ENCODE data around the gene SH3D19.
A peak's percentile ranks its signal among the peaks of the same experiment; 100 is the strongest.
"Not testable (repeated sequence)": the region's sequence is repeated elsewhere in the genome, so short reads cannot be mapped to it uniquely, and the experiment has no call there.

Gene SH3D19

GRCh38 chr4:151239608-151240007 is 85.8 kb downstream of the SH3D19 start:
- in situ Hi-C loops (cut with HindIII; ENCODE audit: low pct_ligation_motif_present, low sequenced_read_pairs), result no loop called here
- H3K27ac ChIP-seq, result no peak overlapping the region
- no peaks in the 10 kb centered on the region for H3K27me3 ChIP-seq (replicated peaks)
- no peak for DNase-seq
- H3K36me3 ChIP-seq (replicated peaks), result no peaks in the 10 kb centered on the region
- TF ChIP-seq CTCF (IDR thresholded peaks at IDR 0.05; ENCODE audit: low read depth, low read length, missing control alignments), result no peak
- no peak overlapping the region for H3K4me3 ChIP-seq (ENCODE audit: low read depth, low read length)

DNA sequence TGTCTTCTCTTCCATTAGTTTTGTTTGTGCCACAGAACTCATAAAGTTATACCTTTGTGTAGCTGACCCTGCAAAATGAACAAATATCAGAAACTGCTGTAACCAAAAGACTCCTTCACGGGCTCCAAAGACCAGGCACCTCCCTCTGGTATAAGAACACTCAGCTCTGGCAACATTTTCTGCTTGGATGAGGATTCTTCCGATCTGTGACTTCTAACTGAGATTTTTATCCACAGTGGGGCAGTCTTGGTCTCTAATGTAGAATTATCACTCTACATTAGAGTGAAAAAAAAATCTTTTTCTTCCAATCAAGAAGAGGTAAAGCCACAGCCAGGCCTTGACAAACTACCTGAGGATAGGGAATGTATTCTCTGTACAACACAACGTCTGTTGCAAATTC is 86.9 kb downstream of the SH3D19 start:
- Histone ChIP-seq H3K27ac (no peak overlapping the region), H3K4me3 (ENCODE audit: low read depth, low read length) (no peak overlapping the region), H3K36me3 (replicated peaks) (no peaks in the 10 kb centered on the region), H3K27me3 (replicated peaks) (no peaks in the 10 kb centered on the region)
- peak; percentile 27 for TF ChIP-seq CTCF (IDR thresholded peaks at IDR 0.05; ENCODE audit: low read depth, low read length, missing control alignments)
- no peak for DNase-seq
- in situ Hi-C loops (cut with HindIII; ENCODE audit: low pct_ligation_motif_present, low sequenced_read_pairs), result no loop called here

- no peak for DNase-seq
- no peak overlapping the region for H3K4me3 ChIP-seq (ENCODE audit: low read depth, low read length)
- in situ Hi-C loops (cut with HindIII; ENCODE audit: low pct_ligation_motif_present, low sequenced_read_pairs), result no loop called here
- H3K36me3 ChIP-seq (replicated peaks), result no peaks in the 10 kb centered on the region
- no peak for TF ChIP-seq CTCF (IDR thresholded peaks at IDR 0.05; ENCODE audit: low read depth, low read length, missing control alignments)
- no peak overlapping the region for H3K27ac ChIP-seq
- no peaks in the 10 kb centered on the region for H3K27me3 ChIP-seq (replicated peaks)
These were observed 89.4 kb downstream of the SH3D19 start for GRCh38 chr4:151236036-151236435.

- in situ Hi-C loops (cut with HindIII; ENCODE audit: low pct_ligation_motif_present, low sequenced_read_pairs); H3K4me3 ChIP-seq (ENCODE audit: low read depth, low read length); H3K36me3 ChIP-seq (replicated peaks): not testable (repeated sequence)
These were observed 90.0 kb downstream of the SH3D19 start for GRCh38 chr4:151235373-151235772.

DNA sequence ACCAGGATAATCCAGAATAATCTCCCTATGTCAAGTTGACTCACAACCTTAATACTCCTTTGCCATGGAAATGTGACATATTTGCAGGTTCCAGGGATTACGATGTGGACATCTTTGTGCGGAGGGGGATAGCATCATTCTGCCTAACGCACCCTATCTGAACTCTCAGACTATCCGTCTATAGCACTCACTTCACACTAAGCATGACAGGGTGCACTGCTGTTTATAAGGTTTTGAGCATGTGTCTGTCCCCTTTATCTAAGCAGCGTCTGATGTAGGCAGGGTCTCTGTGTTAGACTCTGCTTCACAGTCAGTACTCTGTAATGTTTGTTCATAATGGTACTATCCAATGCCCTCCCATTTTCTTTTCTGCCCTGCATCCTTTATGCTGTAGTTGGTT is 91.8 kb downstream of the SH3D19 start:
- no peak for TF ChIP-seq CTCF (IDR thresholded peaks at IDR 0.05; ENCODE audit: low read depth, low read length, missing control alignments)
- no peak overlapping the region for H3K4me3 ChIP-seq (ENCODE audit: low read depth, low read length)
- no peak for DNase-seq
- no peak overlapping the region for H3K27ac ChIP-seq
- in situ Hi-C loops (cut with HindIII; ENCODE audit: low pct_ligation_motif_present, low sequenced_read_pairs), result no loop called here
- no peaks in the 10 kb centered on the region for H3K27me3 ChIP-seq (replicated peaks)
- no peaks in the 10 kb centered on the region for H3K36me3 ChIP-seq (replicated peaks)

More at GRCh38 chr4:151235373-151235772, 90.0 kb downstream of the SH3D19 start:
- not testable (repeated sequence) for H3K27ac ChIP-seq; H3K27me3 ChIP-seq (replicated peaks); DNase-seq

DNA sequence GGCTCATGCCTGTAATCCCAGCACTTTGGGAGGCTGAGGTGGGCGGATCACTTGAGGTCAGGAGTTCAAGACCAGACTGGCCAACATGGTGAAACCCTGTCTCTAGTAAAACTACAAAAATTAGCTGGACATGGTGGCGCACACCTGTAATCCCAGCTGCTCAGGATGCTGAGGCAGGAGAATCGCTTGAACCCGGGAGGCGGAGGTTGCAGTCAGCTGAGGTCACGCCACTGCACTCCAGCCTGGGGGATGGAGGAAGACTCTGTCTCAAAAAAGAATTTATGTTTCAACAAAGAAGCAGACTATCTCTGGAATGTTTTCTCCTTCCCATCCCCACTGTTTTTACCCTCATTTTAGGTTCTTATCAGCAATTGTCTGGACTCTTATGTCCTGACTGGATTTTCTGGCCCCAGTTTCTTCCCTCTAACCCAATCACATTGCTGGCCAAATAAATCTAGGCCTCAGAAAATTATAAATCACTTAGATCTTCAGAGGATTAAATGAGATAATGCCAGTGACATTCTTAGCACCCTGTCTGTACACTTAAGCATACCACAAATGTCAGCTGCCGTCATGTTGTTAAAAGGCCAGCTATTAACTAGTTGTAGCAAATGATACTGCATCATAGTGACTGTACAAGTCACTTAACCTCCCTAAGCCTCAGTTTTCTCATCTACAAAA is 93.3 kb downstream of the SH3D19 start:
- DNase-seq, result peak; percentile 47
- Histone ChIP-seq H3K27ac (peak overlapping the region; percentile 31), H3K4me3 (ENCODE audit: low read depth, low read length) (no peak overlapping the region), H3K27me3 (replicated peaks) (no peaks in the 10 kb centered on the region), H3K36me3 (replicated peaks) (no peaks in the 10 kb centered on the region)
- in situ Hi-C loops (cut with HindIII; ENCODE audit: low pct_ligation_motif_present, low sequenced_read_pairs), result no loop called here
- TF ChIP-seq CTCF (IDR thresholded peaks at IDR 0.05; ENCODE audit: low read depth, low read length, missing control alignments), result no peak
